Measurements from ENCODE around the gene DCAF7. TPM values are rescaled to one million over a fixed set of nuclear protein-coding genes. Genes with fewer than 3 reads are reported as not detected.
A peak's percentile ranks its signal among the peaks of the same experiment; 100 is the strongest.

The DCAF7 gene
- total RNA-seq, 1 experiment from 2014 or later, result 144 TPM

DNA sequence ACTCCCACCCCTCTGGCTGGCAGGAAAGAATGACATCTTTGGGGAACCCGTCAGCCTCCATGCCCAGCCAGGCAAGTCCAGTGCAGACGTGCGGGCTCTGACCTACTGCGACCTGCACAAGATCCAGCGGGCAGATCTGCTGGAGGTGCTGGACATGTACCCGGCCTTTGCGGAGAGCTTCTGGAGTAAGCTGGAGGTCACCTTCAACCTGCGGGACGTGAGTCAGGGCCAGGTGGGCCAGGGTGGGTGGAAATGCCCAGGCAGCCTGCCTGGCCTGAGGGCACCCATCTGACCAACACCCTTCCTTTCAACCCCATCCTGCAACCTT is 8.1 kb upstream of the DCAF7 start:
- no peak overlapping the region for H2AFZ ChIP-seq (ENCODE audit: low read depth, low read length, poor library complexity, severe bottlenecking)
- no peaks in the 10 kb centered on the region for H3K79me2 ChIP-seq (ENCODE audit: insufficient read depth, low read length)
- H3K27ac ChIP-seq (ENCODE audit: low read depth, low read length), result no peak overlapping the region
- no peaks in the 10 kb centered on the region for H4K20me1 ChIP-seq (ENCODE audit: insufficient read depth)
- no peak for ATAC-seq
- no peak for DNase-seq (ENCODE audit: low read depth, low spot score)
- BruUV-seq (replicated peaks), result no TSS peak
- no peaks in the 10 kb centered on the region; the same call in 1 of the 2 replicates for H3K27me3 ChIP-seq (ENCODE audit: insufficient read depth, low read length)
- POLR2A ChIA-PET, result no interaction called here
- intact Hi-C loops (cut with micrococcal nuclease), result no loop called here
- peaks cover 2 to 5% of the 10 kb centered on the region in 2 experiments; a peak in 2 of 4 replicates for H3K4me1 ChIP-seq (ENCODE audit: control insufficient read depth in 1 of 2, insufficient read depth in 2 of 2, low read length in 2 of 2)
- CTCF ChIA-PET, result no interaction called here
- no peaks in the 10 kb centered on the region for H3K36me3 ChIP-seq (ENCODE audit: control insufficient read depth in 1 of 2, insufficient read depth in 2 of 2, low read length in 2 of 2)
- RAD21 ChIA-PET (ENCODE audit: low non-redundant PET in 1 of 2, low total read pairs in 2 of 2, uncharacterized antibody in 2 of 2, unreplicated experiment in 2 of 2), result no interaction called here
- no peaks in the 10 kb centered on the region for H3K9me3 ChIP-seq (ENCODE audit: control insufficient read depth in 1 of 2, insufficient read depth in 1 of 2, low read depth in 1 of 2, low read length in 2 of 2)
- TF ChIP-seq POLR2A (IDR thresholded peaks at IDR 0.05; ENCODE audit: borderline replicate concordance, extremely low read depth, insufficient read depth, insufficient read length), result no peak
- no peak for TF ChIP-seq FOSL1 (IDR thresholded peaks at IDR 0.05; ENCODE audit: low read depth)
- no peak for TF ChIP-seq POLR2AphosphoS5 (IDR thresholded peaks at IDR 0.05; ENCODE audit: low read depth, low read length)
- no peak for TF ChIP-seq REST (IDR thresholded peaks at IDR 0.05; ENCODE audit: low read depth)
- H3K4me2 ChIP-seq (ENCODE audit: low read length), result no peak overlapping the region
- H3K9me2 ChIP-seq (ENCODE audit: insufficient read depth), result no peaks in the 10 kb centered on the region
- H3K4me3 ChIP-seq (replicated peaks in 1 of 2; ENCODE audit: low read depth in 1 of 2, low read length in 2 of 2), result no peak overlapping the region
- H3K9ac ChIP-seq (ENCODE audit: low read length), result no peak overlapping the region

DNA sequence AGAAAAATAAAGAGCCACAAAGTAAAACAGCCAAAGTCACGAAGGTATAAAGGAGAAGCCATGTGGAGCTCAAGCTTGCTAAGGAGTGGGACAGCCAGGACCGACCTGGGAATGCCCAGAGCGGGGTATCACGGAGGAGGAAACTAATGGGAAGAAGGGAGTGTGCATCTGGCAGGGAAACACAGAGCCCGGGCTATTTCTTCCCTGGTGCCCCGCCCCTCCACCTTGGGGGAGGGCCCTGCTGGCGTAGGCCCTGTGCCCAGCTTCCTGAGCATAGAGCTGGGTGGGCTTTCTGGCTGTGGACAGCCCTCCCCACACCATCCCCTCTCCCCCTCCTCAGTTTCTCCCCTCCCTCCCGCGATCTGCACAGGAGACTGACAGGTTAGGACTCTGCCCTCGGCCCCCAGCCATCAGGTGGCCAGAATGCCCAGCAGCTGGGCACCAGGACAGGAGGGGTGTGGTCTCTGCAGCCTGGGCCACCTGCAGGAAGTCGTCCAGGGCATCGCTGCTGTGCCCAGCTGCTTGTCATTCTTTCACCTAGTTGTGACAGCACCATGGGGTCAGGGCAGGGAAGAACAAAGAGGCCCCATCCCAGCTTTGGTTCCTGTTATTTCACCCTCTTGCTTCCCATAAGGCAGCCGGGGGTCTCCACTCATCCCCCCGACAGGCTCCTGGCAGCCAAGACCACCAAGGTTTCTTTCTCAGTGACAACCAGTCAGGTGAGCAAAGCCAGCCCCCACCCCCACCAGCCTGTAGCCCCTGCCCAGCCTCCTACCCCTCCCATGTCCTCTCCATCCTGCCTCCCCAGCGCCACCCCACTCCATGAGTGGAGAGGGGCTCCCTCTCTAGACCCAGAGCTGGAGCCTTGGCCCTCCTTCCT is 7.1 kb upstream of the DCAF7 start:
- no peak for DNase-seq (ENCODE audit: low read depth, low spot score)
- no peaks in the 10 kb centered on the region for H3K9me2 ChIP-seq (ENCODE audit: insufficient read depth)
- no peaks in the 10 kb centered on the region for H3K36me3 ChIP-seq (ENCODE audit: control insufficient read depth in 1 of 2, insufficient read depth in 2 of 2, low read length in 2 of 2)
- no TSS peak for BruUV-seq (replicated peaks)
- no peaks in the 10 kb centered on the region for H3K9me3 ChIP-seq (ENCODE audit: control insufficient read depth in 1 of 2, insufficient read depth in 1 of 2, low read depth in 1 of 2, low read length in 2 of 2)
- no peak overlapping the region for H3K9ac ChIP-seq (ENCODE audit: low read length)
- H2AFZ ChIP-seq (ENCODE audit: low read depth, low read length, poor library complexity, severe bottlenecking), result no peak overlapping the region
- no peak overlapping the region for H3K27ac ChIP-seq (ENCODE audit: low read depth, low read length)
- peaks cover 2 to 5% of the 10 kb centered on the region in 2 experiments; a peak in 2 of 4 replicates for H3K4me1 ChIP-seq (ENCODE audit: control insufficient read depth in 1 of 2, insufficient read depth in 2 of 2, low read length in 2 of 2)
- intact Hi-C loops (cut with micrococcal nuclease), result no loop called here
- H3K79me2 ChIP-seq (ENCODE audit: insufficient read depth, low read length), result no peaks in the 10 kb centered on the region
- peak; percentile 66 for ATAC-seq
- ChIA-PET CTCF (no interaction called here), RAD21 (ENCODE audit: low non-redundant PET in 1 of 2, low total read pairs in 2 of 2, uncharacterized antibody in 2 of 2, unreplicated experiment in 2 of 2) (interaction anchor here in 1 of 2 experiments (0.7 kb wide), 1 partner anchor 58 kb away, joined by 4 read pairs; the partner anchor contains the start of gene TACO1), POLR2A (no interaction called here)
- no peaks in the 10 kb centered on the region for H4K20me1 ChIP-seq (ENCODE audit: insufficient read depth)
- TF ChIP-seq CBX3 (IDR thresholded peaks at IDR 0.05; ENCODE audit: low read depth) (no peak), POLR2AphosphoS5 (IDR thresholded peaks at IDR 0.05; ENCODE audit: low read depth, low read length) (no peak), SP1 (IDR thresholded peaks at IDR 0.05; ENCODE audit: low read depth) (no peak)
- no peaks in the 10 kb centered on the region; the same call in 1 of the 2 replicates for H3K27me3 ChIP-seq (ENCODE audit: insufficient read depth, low read length)
- no peak overlapping the region for H3K4me2 ChIP-seq (ENCODE audit: low read length)
- H3K4me3 ChIP-seq (replicated peaks in 1 of 2; ENCODE audit: low read depth in 1 of 2, low read length in 2 of 2), result no peak overlapping the region
